Testis (tissue), 3 donors: ENCODE data around the gene CSF1. TPM values are rescaled to one million over a fixed set of nuclear protein-coding genes. Genes with fewer than 3 reads are reported as not detected.

ENCODE experiments used
- DNase-seq: peaks from one replicate; pipeline ENCODE4 v3.0.0-alpha.2; 2019
- H3K27ac ChIP-seq, 2 donors: fragments of 200-600 bp; sonication (generic); one replicate each; pipeline ENCODE4 v1.5.1; 2019
- H3K27me3 ChIP-seq: fragments of 200-600 bp; sonication (generic); one replicate; pipeline ENCODE4 v1.5.1; 2019
- H3K36me3 ChIP-seq: fragments of 200-600 bp; sonication (generic); one replicate; pipeline ENCODE4 v1.5.1; 2017; ENCODE audit warnings: low read depth; ENCODE audit errors: missing control alignments
- H3K4me1 ChIP-seq: fragments of 200-600 bp; sonication (generic); one replicate; pipeline ENCODE4 v1.5.1; 2019
- H3K4me3 ChIP-seq, 2 donors: fragments of 200-600 bp; sonication (generic); one replicate each; pipeline ENCODE4 v1.5.1; 2017 to 2019
- H3K9me3 ChIP-seq: fragments of 200-600 bp; sonication (generic); one replicate; pipeline ENCODE4 v1.5.1; 2017
- CTCF ChIP-seq, 3 experiments: fragments of 450-650 bp in 2 of 3; fragments of 200-600 bp in 1 of 3; sonication (generic) in 1 of 3; IDR thresholded peaks; one replicate each; pipeline ENCODE4 v1.5.1; 2016 to 2019; ENCODE audit warnings: antibody characterized with exemption in 3 of 3, mild to moderate bottlenecking in 2 of 3, moderate library complexity in 1 of 3
- POLR2A ChIP-seq: fragments of 450-650 bp; IDR thresholded peaks from one replicate; pipeline ENCODE4 v1.6.1; 2017; ENCODE audit warnings: antibody characterized with exemption, mild to moderate bottlenecking, moderate library complexity
- WGBS, 2 donors: methylation state at CpG; one replicate each; pipeline ENCODE4 v1.1.5; 2018; 5-methylcytosine and 5-hydroxymethylcytosine counted together
- intact Hi-C: fragments of 100-400 bp; cut with DNase I; formaldehyde crosslinking; loops from one replicate; pipeline ENCODE4 v1.15.1; 2023; ENCODE audit warnings: low total_unique reads
- polyA plus RNA-seq: library from polyadenylated mRNA; stranded (reverse); fragments of 350-450 nt; fragmentation: Illumina TruSeq; extraction: RNeasy Lipid Tissue Mini Kit (QIAGEN cat#74804); gene quantifications from one replicate; pipeline ENCODE4 v1.2.3, GENCODE V29; 2014; ENCODE audit warnings: low read depth, low replicate concordance; ENCODE audit not compliant: insufficient read depth
- total RNA-seq, 2 donors: library from RNA; depleted of rRNA; stranded (reverse); fragments of >200 nt; gene quantifications; one replicate each; pipeline ENCODE4 v1.2.3, GENCODE V29; 2016

Gene CSF1
- total and polyA plus RNA-seq, 3 donors from 2014 or later = 9.8 to 14.2 (median 10.9) TPM

GRCh38 chr1:109895720-109896504, 14.7 kb upstream of the CSF1 start:
- no peak overlapping the region for H3K27ac ChIP-seq
- no peaks in the 10 kb centered on the region for H3K27me3 ChIP-seq
- DNase-seq = no peak
- 70 to 76% methylated on average over 9 to 13 of the region's 16 CpGs for WGBS, 2 donors
- TF ChIP-seq CTCF (IDR thresholded peaks at IDR 0.05) (no peak), POLR2A (no peak)
- intact Hi-C loops = no loop called here
- no peak overlapping the region for H3K4me3 ChIP-seq
- peaks cover 5% of the 10 kb centered on the region for H3K4me1 ChIP-seq
- H3K36me3 ChIP-seq = no peaks in the 10 kb centered on the region
- no peaks in the 10 kb centered on the region for H3K9me3 ChIP-seq

DNA sequence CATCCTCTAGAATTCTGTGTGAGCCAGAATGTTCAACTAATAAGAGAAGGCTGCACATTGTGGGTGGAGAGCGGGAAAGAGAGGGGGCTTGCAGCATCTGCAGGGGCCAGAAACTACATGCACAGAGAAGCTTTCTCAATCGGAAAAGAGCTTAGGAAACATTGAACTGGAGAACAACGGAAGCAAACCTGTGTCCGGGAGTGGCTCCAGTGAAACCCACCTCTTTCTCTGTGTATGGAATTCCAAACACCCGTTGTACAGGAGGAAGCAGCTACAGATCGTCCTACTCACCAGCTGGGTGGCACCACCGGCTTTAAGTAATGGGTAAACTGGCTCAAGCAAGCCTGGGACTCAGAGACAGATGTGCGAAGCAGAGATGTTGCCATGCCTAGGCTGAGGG, 14.0 kb upstream of the CSF1 start:
- Histone ChIP-seq H3K27ac (no peak overlapping the region), H3K9me3 (no peaks in the 10 kb centered on the region), H3K36me3 (no peaks in the 10 kb centered on the region), H3K27me3 (no peaks in the 10 kb centered on the region), H3K4me3 (no peak overlapping the region), H3K4me1 (peaks cover 5% of the 10 kb centered on the region)
- DNase-seq = no peak
- WGBS, 2 donors = 80 to 88% methylated on average over 8 of the region's 8 CpGs
- intact Hi-C loops = no loop called here
- TF ChIP-seq POLR2A (no peak), CTCF (IDR thresholded peaks at IDR 0.05) (no peak)

GRCh38 chr1:109897259-109897955, 13.2 kb upstream of the CSF1 start:
- no peak for DNase-seq
- WGBS, 2 donors = 80 to 83% methylated on average over 7 of the region's 7 CpGs
- intact Hi-C loops = no loop called here

GRCh38 chr1:109898842-109899241, 11.8 kb upstream of the CSF1 start:
- intact Hi-C loops = no loop called here
- Histone ChIP-seq H3K4me3 (no peak overlapping the region), H3K4me1 (no peaks in the 10 kb centered on the region), H3K27ac (no peak overlapping the region), H3K27me3 (no peaks in the 10 kb centered on the region), H3K9me3 (no peaks in the 10 kb centered on the region), H3K36me3 (no peaks in the 10 kb centered on the region)
- DNase-seq = no peak
- no peak for TF ChIP-seq POLR2A
- TF ChIP-seq CTCF (IDR thresholded peaks at IDR 0.05) = no peak
- WGBS, 2 donors = 61 to 77% methylated on average over 2 of the region's 2 CpGs

More at GRCh38 chr1:109897259-109897955, 13.2 kb upstream of the CSF1 start:
- TF ChIP-seq CTCF (IDR thresholded peaks at IDR 0.05) (no peak), POLR2A (no peak)
- H3K9me3 ChIP-seq = no peaks in the 10 kb centered on the region
- H3K27me3 ChIP-seq = no peaks in the 10 kb centered on the region
- peaks cover 5% of the 10 kb centered on the region for H3K4me1 ChIP-seq
- no peak overlapping the region for H3K27ac ChIP-seq
- no peak overlapping the region for H3K4me3 ChIP-seq
- H3K36me3 ChIP-seq = no peaks in the 10 kb centered on the region
